Activated CD4-positive, alpha-beta T cell treated with anti-CD3 and anti-CD28 coated beads, Interleukin-2, amount 50 U/mL, for 24 hours (primary cell): ENCODE results near the gene LNPEP.
"Not testable (repeated sequence)": the region's sequence is repeated elsewhere in the genome, so short reads cannot be mapped to it uniquely, and the experiment has no call there.

Source experiments
- DNase-seq, 2 donors: peaks; one replicate each; pipeline ENCODE4 v3.0.0-alpha.2; 2020; ENCODE audit warnings: low read depth in 1 of 2, low spot score in 1 of 2

LNPEP gene

GRCh38 chr5:96928931-96929708 lies 6.8 kb upstream of the LNPEP start:
- no peak for DNase-seq

DNA sequence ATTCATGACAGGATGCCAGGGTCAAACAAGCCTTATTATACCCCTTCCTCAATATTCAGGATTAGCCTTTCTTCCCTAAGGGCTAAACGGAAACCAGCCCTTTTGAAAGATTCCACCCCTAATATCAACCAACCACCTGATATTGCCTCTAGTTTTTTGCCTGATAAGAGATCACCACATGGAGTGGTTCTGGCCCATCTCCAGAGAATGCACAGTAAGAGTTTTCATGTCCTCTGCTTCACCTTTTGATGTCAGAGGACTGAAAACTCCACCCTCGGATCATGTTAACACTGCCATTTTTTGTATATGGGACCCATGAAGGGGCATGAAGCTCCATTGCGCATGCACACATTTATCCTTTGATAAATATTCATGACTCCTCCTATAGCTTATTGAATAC lies 5.8 kb upstream of the LNPEP start:
- DNase-seq: no peak

DNA sequence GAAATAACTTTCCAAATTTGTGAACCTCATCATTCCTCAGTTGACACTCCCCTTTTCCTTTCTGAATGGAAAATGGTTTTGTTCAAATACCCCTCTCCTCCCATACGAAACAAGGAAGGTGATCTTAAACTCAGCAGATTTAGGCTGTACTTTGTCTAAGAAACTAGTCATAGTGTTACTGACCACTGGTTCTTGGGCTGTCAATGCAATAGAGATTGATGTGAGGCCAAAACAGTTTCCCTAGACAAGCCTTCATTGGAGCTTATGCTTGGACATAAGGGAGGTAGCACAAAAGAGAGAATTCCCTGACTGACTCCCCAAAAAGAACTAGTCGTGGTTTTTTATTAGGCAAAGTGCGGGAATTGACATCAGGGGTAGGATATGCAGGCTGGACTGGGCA lies 5.3 kb upstream of the LNPEP start:
- no peak for DNase-seq

GRCh38 chr5:96931037-96931436 lies 4.8 kb upstream of the LNPEP start:
- DNase-seq: not testable (repeated sequence)

DNA sequence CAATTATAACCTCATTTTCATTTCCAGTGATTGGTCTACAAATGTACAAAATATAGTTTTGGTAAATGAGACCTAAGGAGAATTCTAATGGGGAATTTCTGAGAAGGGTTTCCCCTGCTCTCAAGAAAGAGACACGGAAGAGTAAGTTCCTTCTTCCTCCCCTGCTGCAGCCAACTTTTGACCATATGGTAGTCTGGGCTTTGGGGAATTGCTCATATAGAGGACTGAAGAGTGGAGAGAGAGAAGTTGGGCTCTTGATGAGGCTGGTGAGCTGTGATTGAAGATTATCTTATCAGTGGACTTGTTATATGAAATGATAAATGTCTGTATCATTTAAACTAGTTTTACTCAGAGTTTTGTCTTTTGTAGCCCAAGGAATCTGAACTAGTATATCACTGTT lies 4.3 kb upstream of the LNPEP start:
- no peak for DNase-seq

DNA sequence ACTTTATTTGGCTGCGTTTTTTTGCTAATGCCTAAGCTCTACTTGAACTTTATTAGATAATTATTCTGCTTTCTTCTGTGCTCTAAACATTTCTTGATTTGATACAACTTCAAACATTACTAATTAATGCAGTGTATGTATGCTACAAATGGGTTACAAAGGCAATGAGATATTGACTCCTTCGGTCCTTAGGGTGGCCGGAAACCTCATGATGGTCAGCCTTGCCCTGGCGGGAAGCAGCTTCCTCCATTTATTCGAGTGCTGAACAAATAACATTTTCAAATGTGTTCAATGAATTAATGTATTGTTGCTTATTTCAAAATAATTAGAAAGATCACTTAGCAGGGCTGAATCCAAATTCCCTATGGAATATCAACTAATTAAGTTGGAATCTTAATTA lies 3.9 kb upstream of the LNPEP start:
- no peak for DNase-seq

DNA sequence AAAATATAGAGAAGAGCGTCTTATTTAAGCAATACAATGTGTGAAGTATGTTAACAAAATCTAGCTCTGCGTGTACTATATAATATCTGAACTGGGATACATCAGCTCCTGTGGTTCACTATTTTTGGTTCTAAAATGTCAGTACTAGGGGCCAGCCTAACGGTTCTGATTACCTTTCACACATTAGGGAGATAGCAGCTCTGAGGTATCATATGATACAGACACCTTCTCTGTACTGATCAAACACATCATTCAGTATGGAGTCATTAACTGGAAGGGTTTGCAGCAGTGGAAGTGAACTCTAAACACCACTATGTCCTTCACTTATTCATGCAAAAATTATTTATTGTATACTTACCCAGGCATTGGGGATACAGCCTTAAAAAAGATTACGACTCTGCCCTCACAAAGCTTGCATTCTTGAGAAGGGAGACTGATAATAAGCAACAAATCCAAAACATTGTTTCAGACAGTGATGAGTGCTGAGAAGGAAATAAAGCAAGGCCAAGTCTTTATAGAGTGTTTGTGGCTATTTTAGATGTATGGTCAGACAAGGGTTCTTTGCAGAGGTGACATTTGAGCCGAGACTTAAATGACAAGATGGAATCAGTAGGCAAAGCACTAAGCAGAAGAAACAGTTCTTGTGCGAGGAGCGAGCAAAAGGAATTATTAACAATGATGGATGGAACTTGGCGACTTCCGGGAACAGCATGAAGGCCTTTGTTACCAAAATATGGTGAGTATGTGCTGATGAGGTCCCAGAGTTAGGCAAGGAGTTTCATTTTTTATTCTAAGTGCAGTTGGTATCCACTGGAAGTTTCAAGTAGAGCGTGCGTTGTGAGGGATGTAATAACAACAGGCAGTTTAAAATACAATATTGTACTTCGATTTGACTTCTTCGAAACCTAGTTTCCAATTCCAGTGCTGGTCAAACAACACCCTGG lies 1.8 kb upstream of the LNPEP start:
- no peak for DNase-seq

DNA sequence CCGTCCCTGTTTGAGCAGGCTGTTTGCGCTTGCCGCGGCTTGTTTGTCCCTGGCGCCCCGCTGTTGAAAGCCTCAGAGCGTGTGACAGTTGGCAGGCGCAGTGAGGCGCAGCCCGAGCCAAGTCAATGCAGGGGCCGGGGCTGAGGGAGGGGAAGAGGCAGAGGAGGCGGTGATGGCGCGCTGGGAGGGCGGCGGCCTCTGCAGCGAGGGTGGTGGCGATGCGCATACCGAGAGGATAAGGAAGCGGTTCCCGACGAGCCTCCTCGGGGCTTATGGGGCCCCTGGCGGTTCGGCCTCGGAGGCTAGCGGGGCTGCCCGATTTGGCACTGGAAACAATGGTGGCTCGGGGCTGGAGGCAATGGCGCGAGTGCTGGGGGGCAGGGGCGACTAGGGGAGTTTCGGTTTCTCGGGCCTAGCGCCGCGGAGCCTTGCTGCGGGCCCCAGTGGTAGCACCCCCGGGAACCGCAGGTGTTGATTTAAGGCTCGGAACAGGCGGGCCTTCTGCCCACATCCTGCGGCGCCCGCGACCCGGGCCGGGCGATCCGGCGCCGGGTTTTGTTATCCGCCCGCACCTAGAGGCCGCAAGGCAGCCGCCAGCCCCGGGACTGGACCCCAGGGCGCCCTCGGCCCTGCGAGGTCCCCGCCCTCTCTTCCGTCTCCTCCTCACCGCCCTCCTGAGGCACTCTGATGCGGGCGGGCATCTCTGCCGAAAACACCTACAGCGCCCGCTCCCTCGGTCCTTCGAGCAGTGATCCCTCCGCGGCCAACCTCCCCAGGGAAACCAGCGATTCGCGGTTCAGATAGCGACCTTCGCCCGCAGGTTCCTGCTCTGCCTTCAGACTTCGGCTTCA lies 947 bp upstream of the LNPEP start:
- DNase-seq: peak; percentile 78 to 79

DNA sequence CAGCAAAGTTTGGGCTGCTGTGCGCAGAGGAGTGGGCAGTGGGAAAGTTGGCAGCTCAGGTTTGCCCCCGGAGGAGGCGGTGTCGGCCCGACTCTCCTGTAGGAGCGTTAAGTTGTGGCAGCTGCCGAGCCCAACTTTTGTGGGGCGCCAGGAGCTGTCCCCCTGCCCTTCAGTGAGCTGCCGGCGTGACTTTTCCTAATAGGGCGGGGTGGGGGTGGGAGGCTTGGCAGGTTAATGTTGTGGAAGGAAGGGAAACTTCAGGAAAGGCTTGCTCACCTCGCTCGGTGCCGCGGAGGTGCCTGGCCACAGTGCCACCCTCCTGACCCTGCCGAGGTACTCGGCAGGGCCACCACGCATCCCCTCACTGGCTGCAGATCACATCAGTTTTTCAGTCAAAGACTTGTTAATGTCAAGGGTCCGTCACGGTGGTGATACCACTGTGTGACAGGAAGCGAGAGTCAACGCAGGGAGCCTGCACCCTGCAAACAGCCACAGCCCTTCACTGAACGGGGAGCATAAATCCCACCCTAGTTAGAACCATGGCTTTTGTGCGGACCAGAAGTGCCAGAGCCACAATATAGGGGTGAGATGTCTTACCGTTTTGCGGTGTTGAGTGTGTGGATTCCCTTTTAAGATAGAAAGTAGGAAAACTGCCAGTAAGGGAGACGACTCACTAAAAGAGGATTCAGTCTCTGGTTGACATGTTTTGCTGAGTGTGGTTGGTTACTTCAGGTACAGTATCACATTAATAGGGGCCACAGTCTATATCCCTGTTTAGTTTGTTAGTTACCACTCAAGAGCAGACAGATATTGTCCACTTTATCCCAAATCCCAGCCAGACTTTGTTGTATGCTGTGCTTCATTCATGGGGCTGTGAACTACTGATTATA lies 796 bp downstream of the LNPEP start:
- peak in 1 of 2 donors; percentile 25 for DNase-seq

GRCh38 chr5:96940586-96940985 lies 4.7 kb downstream of the LNPEP start:
- no peak for DNase-seq

DNA sequence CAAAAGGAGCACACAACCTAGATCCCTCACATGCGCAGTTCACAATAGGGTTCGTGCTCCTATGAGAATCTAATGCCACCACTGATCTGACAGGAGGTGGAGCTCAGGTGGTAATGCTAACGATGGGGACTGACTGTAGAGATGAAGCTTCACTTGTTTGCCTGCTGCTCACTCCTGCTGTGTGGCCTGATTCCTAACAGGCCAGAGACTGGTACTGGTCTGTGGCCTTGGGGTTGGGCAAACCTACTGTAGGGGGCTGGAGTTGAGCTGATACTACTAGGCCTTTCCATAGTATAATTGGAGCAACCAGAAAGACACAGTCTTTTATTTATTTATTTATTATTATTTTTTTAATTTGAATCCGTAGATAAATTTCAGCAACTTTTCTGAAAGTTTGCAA lies 5.3 kb downstream of the LNPEP start:
- no peak for DNase-seq

DNA sequence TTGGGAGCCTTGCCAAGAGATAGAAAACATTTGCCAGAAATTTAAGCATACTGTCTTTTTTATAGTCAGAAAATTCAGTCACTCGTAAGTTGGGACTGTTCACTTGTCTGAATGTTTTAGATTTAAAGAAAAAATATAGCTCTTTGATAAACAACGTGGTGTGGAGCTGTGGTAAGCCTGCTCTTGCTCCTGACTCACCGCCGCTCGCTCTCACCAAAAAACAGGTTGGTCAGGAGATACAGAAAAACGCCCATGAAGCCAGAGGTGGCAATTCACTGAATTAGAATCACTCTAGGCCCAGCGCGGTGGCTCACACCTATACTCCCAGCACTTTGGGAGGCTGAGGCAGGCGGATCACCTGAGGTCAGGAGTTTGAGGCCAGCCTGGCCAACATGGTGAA lies 6.2 kb downstream of the LNPEP start:
- DNase-seq: no peak

DNA sequence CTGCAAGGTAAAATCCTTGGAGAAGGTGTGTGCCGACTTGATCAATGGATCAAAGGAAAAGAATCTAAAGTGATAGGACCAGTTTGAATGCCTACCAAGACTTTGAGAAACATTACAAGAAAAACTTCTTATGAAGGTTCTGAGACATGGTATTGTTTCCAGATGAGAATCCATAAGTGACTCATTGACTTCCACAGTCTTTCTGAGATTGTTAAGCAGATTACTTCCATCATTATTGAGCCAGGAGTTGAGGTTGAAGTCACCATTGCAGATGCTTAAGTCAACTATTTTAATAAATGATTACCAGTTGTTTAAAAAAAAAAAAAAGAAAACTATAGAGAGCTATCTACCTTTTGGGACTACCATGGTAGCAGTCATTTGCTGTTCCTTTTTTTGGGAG lies 7.0 kb downstream of the LNPEP start:
- no peak for DNase-seq

DNA sequence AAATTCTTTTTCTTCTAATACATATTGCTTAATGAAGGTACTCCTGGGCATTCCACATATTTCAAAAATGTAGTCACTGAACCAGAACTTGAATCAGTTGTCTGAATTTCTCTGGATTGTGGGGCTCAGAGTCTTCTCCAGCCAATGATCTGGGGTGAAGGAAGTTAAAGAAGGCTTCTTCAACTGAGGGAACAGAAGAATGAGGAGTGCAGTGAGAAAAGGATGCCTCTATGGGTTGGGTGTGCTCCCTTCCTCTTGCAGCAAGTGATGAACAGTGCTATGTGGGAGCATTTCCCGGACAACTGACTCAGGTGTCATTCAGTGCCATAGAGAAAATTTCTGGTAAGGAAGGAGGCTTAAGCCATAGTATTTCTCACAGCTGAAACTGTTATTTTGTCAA lies 7.9 kb downstream of the LNPEP start:
- DNase-seq: no peak

DNA sequence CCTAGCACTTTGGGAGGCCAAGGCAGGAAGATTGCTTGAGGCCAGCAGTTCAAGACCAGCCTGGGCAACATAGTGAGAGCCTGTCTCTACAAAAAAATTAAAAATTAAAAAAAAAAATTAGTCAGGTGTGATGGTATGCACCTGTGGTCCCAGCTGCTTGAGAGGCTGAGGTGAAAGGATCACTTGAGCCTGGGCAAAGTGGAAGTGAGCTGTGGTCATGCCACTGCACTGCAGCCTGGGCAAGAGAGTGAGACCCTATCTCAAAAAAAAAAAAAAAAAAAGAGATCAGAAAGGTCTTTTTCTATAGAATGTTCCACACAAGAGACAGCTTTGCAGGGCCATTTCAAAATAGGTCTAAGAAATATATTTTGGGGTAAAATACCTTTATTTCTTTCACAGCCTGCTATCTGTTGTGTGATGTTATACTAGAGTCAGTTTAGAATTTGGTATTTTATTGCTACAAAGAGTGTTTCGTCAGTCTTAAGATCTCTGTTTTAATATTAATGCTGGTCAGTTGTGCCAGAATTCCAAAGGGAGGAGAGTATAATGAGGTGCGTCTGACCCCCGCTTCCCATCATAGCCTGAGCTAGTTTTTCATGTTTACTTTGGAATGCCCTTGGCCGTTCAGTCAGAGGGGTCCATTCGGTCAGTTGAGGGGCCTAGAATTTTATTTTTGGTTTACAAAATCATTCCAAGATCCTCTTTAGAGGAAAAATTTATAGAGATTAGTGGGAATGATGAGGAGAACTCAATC lies 9.4 kb downstream of the LNPEP start:
- no peak for DNase-seq

GRCh38 chr5:96946381-96946780 lies 10.5 kb downstream of the LNPEP start:
- no peak for DNase-seq

DNA sequence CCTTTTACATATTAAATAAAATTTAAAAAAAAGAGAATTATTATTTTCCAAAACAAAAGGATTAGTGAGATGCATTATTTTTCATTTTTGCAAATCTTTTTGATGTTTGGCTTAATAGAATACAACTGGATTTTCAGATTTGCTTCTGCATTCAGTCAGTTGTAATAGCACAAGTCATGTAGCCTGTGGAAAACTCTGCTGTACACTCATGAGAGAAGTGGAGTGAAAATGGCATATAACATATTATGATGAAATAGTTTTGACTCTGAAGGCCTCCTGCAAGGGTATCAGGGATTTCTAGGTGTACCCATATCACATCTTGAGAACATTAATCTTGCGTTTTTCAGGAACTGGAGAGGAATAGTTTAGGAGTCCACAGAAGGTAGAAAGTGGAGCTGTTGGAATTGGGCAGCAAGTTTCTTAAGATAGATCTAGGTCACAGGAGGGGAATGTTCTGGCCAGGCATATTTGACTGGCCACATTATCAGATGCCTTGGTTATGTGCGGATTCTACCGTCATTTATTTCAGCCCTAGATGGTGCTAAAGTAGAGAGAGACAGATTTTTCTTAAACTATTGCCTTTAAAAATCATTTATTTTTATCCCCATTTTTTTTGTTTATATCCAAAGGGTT lies 16.4 kb downstream of the LNPEP start:
- no peak for DNase-seq

DNA sequence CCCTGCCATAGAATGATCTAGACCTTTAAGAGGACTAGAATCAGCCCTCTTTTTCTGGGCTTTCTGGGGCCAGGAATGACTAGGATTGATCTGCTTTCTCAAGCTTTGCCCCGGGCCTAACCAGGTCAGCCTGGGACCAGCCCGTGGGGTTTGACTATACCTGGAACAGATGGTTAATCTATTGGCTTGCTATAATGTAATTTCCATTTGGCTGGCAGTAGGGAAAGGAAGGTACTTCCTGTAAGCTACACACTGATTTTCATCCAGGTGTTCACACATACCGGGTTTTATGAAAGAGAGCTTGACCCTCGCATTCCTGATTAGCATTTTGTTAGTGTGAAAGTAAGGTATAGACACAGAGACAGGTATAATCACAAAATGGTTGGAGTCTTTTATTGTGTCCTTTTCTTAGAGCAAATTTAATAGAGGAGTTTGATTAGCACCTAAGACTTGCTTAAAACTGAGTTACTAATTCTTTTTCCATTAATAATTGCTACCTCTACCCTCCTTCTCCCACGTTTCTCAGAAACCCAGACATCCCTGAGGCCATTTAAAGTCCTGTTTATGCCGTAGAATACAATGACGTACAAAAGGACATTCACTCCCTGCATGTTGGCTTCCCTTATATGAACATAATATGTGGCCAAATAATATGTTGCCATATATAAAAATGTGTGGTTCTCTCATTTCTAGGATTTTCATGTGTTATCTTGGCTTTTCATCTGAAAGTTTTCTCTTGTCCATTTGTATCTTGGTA lies 17.3 kb downstream of the LNPEP start:
- DNase-seq: no peak
